Neuronal stem cell (in vitro differentiated cells): Measurements from ENCODE around the gene ZNF628.

Experiments
- DNase-seq: peaks from one replicate; pipeline ENCODE4 v3.0.0-alpha.2; 2013; ENCODE audit warnings: low spot score
- H2AFZ ChIP-seq: one replicate; pipeline ENCODE4 v1.6.1; 2013; ENCODE audit warnings: mild to moderate bottlenecking, low read length, inconsistent platforms
- H2AK5ac ChIP-seq: 2 replicates; pipeline ENCODE4 v1.6.1; 2013; ENCODE audit warnings: low read depth, mild to moderate bottlenecking, inconsistent platforms, low read length, moderate library complexity, mixed read lengths
- H2BK120ac ChIP-seq: 2 replicates; pipeline ENCODE4 v1.6.1; 2013; ENCODE audit warnings: low read depth, mild to moderate bottlenecking, inconsistent platforms, low read length, moderate library complexity, mixed read lengths
- H2BK12ac ChIP-seq: one replicate; pipeline ENCODE4 v1.6.1; 2013; ENCODE audit warnings: low read length, inconsistent platforms
- H2BK15ac ChIP-seq: 2 replicates; pipeline ENCODE4 v1.6.1; 2013; ENCODE audit warnings: mild to moderate bottlenecking, low read length, inconsistent platforms, mixed read lengths
- H2BK5ac ChIP-seq: one replicate; pipeline ENCODE4 v1.6.1; 2013; ENCODE audit warnings: inconsistent platforms, mild to moderate bottlenecking, low read length, moderate library complexity
- H3K14ac ChIP-seq: one replicate; pipeline ENCODE4 v1.6.1; 2013; ENCODE audit warnings: low read length, inconsistent platforms
- H3K18ac ChIP-seq: 2 replicates; pipeline ENCODE4 v1.6.1; 2013; ENCODE audit warnings: low read length, inconsistent platforms
- H3K23ac ChIP-seq: 2 replicates; pipeline ENCODE4 v1.6.1; 2013; ENCODE audit warnings: low read depth, mild to moderate bottlenecking, mixed read lengths, low read length, inconsistent platforms; ENCODE audit not compliant: poor library complexity
- H3K27ac ChIP-seq: replicated peaks from 3 replicates; pipeline ENCODE4 v1.5.1; 2013; ENCODE audit warnings: low read length, inconsistent platforms
- H3K27me3 ChIP-seq, 3 experiments: 2 replicates each; pipeline ENCODE4 v1.6.1; 2013; ENCODE audit warnings: low read length in 3 of 3, mild to moderate bottlenecking in 2 of 3, inconsistent platforms in 1 of 3, low read depth in 1 of 3, mixed read lengths in 1 of 3, moderate library complexity in 1 of 3; ENCODE audit not compliant: control insufficient read depth in 3 of 3, insufficient read depth in 3 of 3
- H3K36me3 ChIP-seq, 2 donors: replicated peaks in 1 of 2; 2 replicates each; pipeline ENCODE4 v1.6.1; 2013; ENCODE audit warnings: low read length in 2 of 2; ENCODE audit not compliant: control insufficient read depth in 2 of 2, insufficient read depth in 2 of 2
- H3K4ac ChIP-seq: 2 replicates; pipeline ENCODE4 v1.6.1; 2013; ENCODE audit warnings: inconsistent platforms, mild to moderate bottlenecking, low read length, moderate library complexity
- H3K4me1 ChIP-seq, 2 donors: 1 replicate in 1 of 2; 2 replicates in 1 of 2; pipeline ENCODE4 v1.6.1; 2013; ENCODE audit warnings: low read length in 2 of 2, low read depth in 1 of 2; ENCODE audit not compliant: control insufficient read depth in 2 of 2, insufficient read depth in 1 of 2
- H3K4me2 ChIP-seq: one replicate; pipeline ENCODE4 v1.6.1; 2013; ENCODE audit warnings: mild to moderate bottlenecking, low read length, inconsistent platforms; ENCODE audit not compliant: insufficient read depth, poor library complexity, severe bottlenecking
- H3K4me3 ChIP-seq, 2 donors: 2 replicates each; pipeline ENCODE4 v1.5.1; 2013; ENCODE audit warnings: low read length in 2 of 2, mild to moderate bottlenecking in 2 of 2, inconsistent platforms in 1 of 2, moderate library complexity in 1 of 2
- H3K79me1 ChIP-seq: one replicate; pipeline ENCODE4 v1.6.1; 2013; ENCODE audit warnings: low read depth, mild to moderate bottlenecking, inconsistent platforms, low read length, moderate library complexity
- H3K9ac ChIP-seq: one replicate; pipeline ENCODE4 v1.6.1; 2013; ENCODE audit warnings: mild to moderate bottlenecking, low read depth, low read length, inconsistent platforms; ENCODE audit not compliant: poor library complexity
- H3K9me3 ChIP-seq, 2 donors: replicated peaks in 1 of 2; 2 replicates each; pipeline versions ENCODE3 to v1.6.1; 2013; ENCODE audit warnings: low read length in 2 of 2, mild to moderate bottlenecking in 2 of 2, inconsistent platforms in 1 of 2, low read depth in 1 of 2, mixed read lengths in 1 of 2, moderate library complexity in 1 of 2; ENCODE audit not compliant: control insufficient read depth in 2 of 2, insufficient read depth in 1 of 2
- H4K8ac ChIP-seq: one replicate; pipeline ENCODE4 v1.6.1; 2013; ENCODE audit warnings: low read depth, mild to moderate bottlenecking, inconsistent platforms, low read length, moderate library complexity
- H4K91ac ChIP-seq: one replicate; pipeline ENCODE4 v1.6.1; 2013; ENCODE audit warnings: low read length, low read depth, mild to moderate bottlenecking, inconsistent platforms; ENCODE audit not compliant: poor library complexity
- WGBS, 2 donors: extraction: QIAGEN DNeasy Blood & Tissue Kit; methylation state at CpG; one replicate each; pipeline ENCODE4 v1.1.7; 2013; ENCODE audit warnings: missing lambda C conversion rate in 2 of 2, mixed read lengths in 1 of 2; ENCODE audit not compliant: insufficient read length in 2 of 2, insufficient replicate concordance in 1 of 2; ENCODE audit errors: extremely low coverage in 2 of 2; 5-methylcytosine and 5-hydroxymethylcytosine counted together

ZNF628 gene

GRCh38 chr19:55465460-55466240 lies 10.8 kb upstream of the ZNF628 start:
- peaks cover 0 to 4% of the 10 kb centered on the region in 2 donors for H3K9me3 ChIP-seq
- H2AFZ ChIP-seq = no peak overlapping the region
- peaks cover 4 to 27% of the 10 kb centered on the region in 2 donors for H3K4me1 ChIP-seq
- H2BK5ac ChIP-seq = peak overlapping the region; percentile 49
- H3K27ac ChIP-seq = no peak overlapping the region
- H3K18ac ChIP-seq = peak overlapping the region; percentile 90
- no peak overlapping the region for H3K4me2 ChIP-seq
- H3K14ac ChIP-seq = peak overlapping the region; percentile 0
- H4K91ac ChIP-seq = peak overlapping the region; percentile 87
- H2BK120ac ChIP-seq = peak overlapping the region; percentile 65
- peak overlapping the region; percentile 86 for H2AK5ac ChIP-seq
- H3K4ac ChIP-seq = peak overlapping the region; percentile 43
- H3K4me3 ChIP-seq = no peak overlapping the region
- H3K23ac ChIP-seq = peak overlapping the region; percentile 57
- WGBS, 2 donors = no CpG with 5 or more reads among the region's 11 CpGs
- no peaks in the 10 kb centered on the region for H3K36me3 ChIP-seq
- H3K9ac ChIP-seq = peak overlapping the region; percentile 24
- peak overlapping the region; percentile 98 for H2BK12ac ChIP-seq
- H3K27me3 ChIP-seq = peaks cover 0 to 40% (median 0%) of the 10 kb centered on the region in 3 experiments
- H3K79me1 ChIP-seq = no peaks in the 10 kb centered on the region
- H2BK15ac ChIP-seq = peak overlapping the region; percentile 41
- no peak overlapping the region for H4K8ac ChIP-seq
- no peak for DNase-seq

GRCh38 chr19:55466241-55466614 lies 10.2 kb upstream of the ZNF628 start:
- H3K18ac ChIP-seq = no peak overlapping the region
- no peak overlapping the region for H2BK15ac ChIP-seq
- H2AK5ac ChIP-seq = no peak overlapping the region
- no peak overlapping the region for H3K14ac ChIP-seq
- H2BK5ac ChIP-seq = no peak overlapping the region
- H3K79me1 ChIP-seq = no peaks in the 10 kb centered on the region
- H2BK120ac ChIP-seq = no peak overlapping the region
- H3K27me3 ChIP-seq = peaks cover 0 to 40% (median 0%) of the 10 kb centered on the region in 3 experiments
- H3K4me1 ChIP-seq = peaks cover 4 to 27% of the 10 kb centered on the region in 2 donors
- H3K4ac ChIP-seq = no peak overlapping the region
- H3K23ac ChIP-seq = no peak overlapping the region
- no peak overlapping the region for H4K91ac ChIP-seq
- no peak overlapping the region for H3K9ac ChIP-seq
- no peaks in the 10 kb centered on the region for H3K36me3 ChIP-seq
- WGBS, 2 donors = no CpG with 5 or more reads among the region's 4 CpGs
- H2AFZ ChIP-seq = no peak overlapping the region
- no peak overlapping the region for H4K8ac ChIP-seq
- no peak overlapping the region for H3K4me2 ChIP-seq
- H3K9me3 ChIP-seq = peaks cover 0 to 3% of the 10 kb centered on the region in 2 donors
- H3K4me3 ChIP-seq = no peak overlapping the region
- H3K27ac ChIP-seq = no peak overlapping the region
- no peak for DNase-seq
- no peak overlapping the region for H2BK12ac ChIP-seq

DNA sequence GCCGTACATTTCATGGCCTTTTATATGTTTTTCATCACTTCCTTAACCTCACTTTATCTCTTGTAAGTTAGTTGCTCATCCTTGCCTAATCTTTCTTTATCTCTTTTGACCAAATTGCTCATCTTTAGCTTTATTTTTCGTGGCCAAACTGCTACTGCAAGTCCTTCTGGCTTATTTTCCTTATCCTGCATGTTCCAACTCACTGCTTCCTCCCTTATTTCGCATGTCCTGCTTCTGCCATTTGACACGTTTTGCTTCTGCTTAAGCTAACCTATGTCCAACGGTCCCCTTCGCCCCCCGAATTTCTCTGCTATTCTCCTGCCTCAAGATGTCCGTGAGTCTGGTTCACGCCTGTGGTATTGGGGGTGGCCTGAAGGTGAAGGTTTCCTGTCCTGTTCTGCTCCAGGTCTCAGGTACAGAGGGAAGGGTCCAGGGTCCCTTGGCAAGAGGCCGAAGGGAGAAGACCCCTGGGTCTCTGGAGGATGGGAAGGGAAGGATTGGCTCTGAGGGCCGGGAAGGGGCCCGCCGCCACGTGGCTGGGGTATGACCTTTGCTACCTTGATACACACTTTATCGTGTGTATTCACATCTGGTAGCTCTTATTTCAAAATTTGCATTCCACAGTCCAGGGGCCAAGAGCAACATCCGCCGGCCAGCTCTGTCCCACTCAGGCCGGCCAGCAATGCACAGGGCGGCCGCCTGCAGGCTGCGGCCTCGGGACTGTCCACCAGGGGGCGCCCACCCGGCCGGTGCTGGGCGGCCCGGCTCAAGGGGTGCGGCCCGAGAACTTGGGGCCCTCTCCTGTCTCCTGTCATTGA lies 9.0 kb upstream of the ZNF628 start:
- peak overlapping the region; percentile 29 for H3K23ac ChIP-seq
- peaks cover 2 to 23% of the 10 kb centered on the region in 2 donors for H3K4me1 ChIP-seq
- peak overlapping the region; percentile 5 for H2BK15ac ChIP-seq
- no peak overlapping the region for H3K14ac ChIP-seq
- peak overlapping the region; percentile 92 for H2AK5ac ChIP-seq
- H2BK5ac ChIP-seq = no peak overlapping the region
- H3K4me3 ChIP-seq = no peak overlapping the region
- H3K18ac ChIP-seq = peak overlapping the region; percentile 1
- H3K4me2 ChIP-seq = no peak overlapping the region
- WGBS, 2 donors = no CpG with 5 or more reads among the region's 29 CpGs
- H3K27ac ChIP-seq = no peak overlapping the region
- no peak overlapping the region for H2BK120ac ChIP-seq
- no peak for DNase-seq
- H2BK12ac ChIP-seq = peak overlapping the region; percentile 89
- no peak overlapping the region for H3K9ac ChIP-seq
- no peak overlapping the region for H4K91ac ChIP-seq
- H3K9me3 ChIP-seq = peaks cover 0 to 2% of the 10 kb centered on the region in 2 donors
- H4K8ac ChIP-seq = no peak overlapping the region
- H2AFZ ChIP-seq = peak overlapping the region; percentile 54
- peaks cover 0 to 40% (median 0%) of the 10 kb centered on the region in 3 experiments for H3K27me3 ChIP-seq
- no peaks in the 10 kb centered on the region for H3K79me1 ChIP-seq
- no peaks in the 10 kb centered on the region for H3K36me3 ChIP-seq
- no peak overlapping the region for H3K4ac ChIP-seq

- Histone ChIP-seq H2BK5ac (no peak overlapping the region), H3K9me3 (peaks cover 0 to 2% of the 10 kb centered on the region in 2 donors)
- WGBS, 2 donors = no CpG with 5 or more reads among the region's 4 CpGs
Measured at GRCh38 chr19:55468054-55468393, 8.4 kb upstream of the ZNF628 start.

More at GRCh38 chr19:55468054-55468393, 8.4 kb upstream of the ZNF628 start:
- no peak overlapping the region for H3K14ac ChIP-seq
- no peaks in the 10 kb centered on the region for H3K79me1 ChIP-seq
- peak overlapping the region; percentile 57 for H3K18ac ChIP-seq
- H3K4me2 ChIP-seq = no peak overlapping the region
- no peaks in the 10 kb centered on the region for H3K36me3 ChIP-seq
- peak overlapping the region; percentile 41 for H2BK12ac ChIP-seq
- H3K4me1 ChIP-seq = peaks cover 0 to 24% of the 10 kb centered on the region in 2 donors
- H2BK15ac ChIP-seq = peak overlapping the region; percentile 5
- H4K8ac ChIP-seq = no peak overlapping the region
- no peak overlapping the region for H3K9ac ChIP-seq
- peak overlapping the region; percentile 54 for H2AFZ ChIP-seq
- H3K23ac ChIP-seq = peak overlapping the region; percentile 29
- no peak overlapping the region for H3K4me3 ChIP-seq
- no peak overlapping the region for H3K4ac ChIP-seq
- no peak for DNase-seq
- peak overlapping the region; percentile 91 for H2BK120ac ChIP-seq
- no peak overlapping the region for H4K91ac ChIP-seq
- H2AK5ac ChIP-seq = peak overlapping the region; percentile 92
- H3K27ac ChIP-seq = no peak overlapping the region
- H3K27me3 ChIP-seq = peaks cover 0 to 38% (median 0%) of the 10 kb centered on the region in 3 experiments
